GM12878 (cell line): Measurements from ENCODE around the gene CDYL. TPM values are rescaled to one million over a fixed set of nuclear protein-coding genes. Genes with fewer than 3 reads are reported as not detected.

ENCODE experiments used
- ATAC-seq: fragments of 200-7000 bp; cut with Tn5 transposase; 3 replicates; pipeline ENCODE4 v1.9.1; 2020; ENCODE audit warnings: mild to moderate bottlenecking, moderate library complexity
- BruUV-seq: library from RNA; stranded (reverse); fragments of 400-500 nt; replicated peaks from 2 replicates; lab custom pipeline; 2021; lab: Mats Ljungman, UMichigan
- CTCF ChIA-PET: fragments of 300-600 bp; sonication (Branson Sonifier 250); formaldehyde crosslinking; extraction: SDS; loops from one replicate; lab custom pipeline; 2021; ENCODE audit warnings: inconsistent platforms; lab: Yijun Ruan, JAX
- POLR2A ChIA-PET: fragments of 350-600 bp; formaldehyde crosslinking; extraction: SDS; loops from one replicate; lab custom pipeline; 2021; ENCODE audit warnings: inconsistent platforms; lab: Charles Lee
- RAD21 ChIA-PET: fragments of 300-600 bp; sonication (Branson Sonifier 250); formaldehyde crosslinking; loops from one replicate; lab custom pipeline; 2023; ENCODE audit warnings: antibody characterized with exemption; ENCODE audit not compliant: unreplicated experiment; lab: Charles Lee
- SMC1A ChIA-PET: fragments of 300-600 bp; sonication (Branson Sonifier 250); formaldehyde crosslinking; loops from one replicate; lab custom pipeline; 2023; ENCODE audit not compliant: unreplicated experiment, uncharacterized antibody; lab: Charles Lee
- DNase-seq: peaks from one replicate; pipeline ENCODE4 v3.0.0-alpha.2; 2011; ENCODE audit warnings: low read depth, low spot score
- FAIRE-seq: peaks from 3 replicates; lab custom pipeline; 2011; peaks lifted over from hg19 to GRCh38; lab: Jason Lieb, UNC
- H2AFZ ChIP-seq: 2 replicates; pipeline ENCODE4 v1.6.0; 2011; ENCODE audit warnings: low read depth, low read length, control low read depth; ENCODE audit not compliant: control insufficient read depth
- H3K27ac ChIP-seq: 2 replicates; pipeline ENCODE4 v1.5.1; 2011; ENCODE audit warnings: control low read depth; ENCODE audit not compliant: control insufficient read depth, insufficient read depth
- H3K27me3 ChIP-seq, 2 experiments: replicated peaks in 1 of 2; 2 replicates each; pipeline versions ENCODE4 v1.6.0 to v1.6.1; 2011; ENCODE audit warnings: low read length in 1 of 2; ENCODE audit not compliant: control insufficient read depth in 2 of 2, insufficient read depth in 2 of 2
- H3K36me3 ChIP-seq, 2 experiments: 2 replicates each; pipeline ENCODE4 v1.5.1; 2011; ENCODE audit warnings: low read length in 1 of 2; ENCODE audit not compliant: control insufficient read depth in 2 of 2, insufficient read depth in 2 of 2
- H3K4me1 ChIP-seq: 2 replicates; pipeline ENCODE4 v1.6.1; 2011; ENCODE audit warnings: mild to moderate bottlenecking, low read length, moderate library complexity, mixed read lengths; ENCODE audit not compliant: control insufficient read depth, insufficient read depth
- H3K4me2 ChIP-seq: 2 replicates; pipeline ENCODE4 v1.6.0; 2011; ENCODE audit warnings: control low read depth; ENCODE audit not compliant: control insufficient read depth, insufficient read depth
- H3K4me3 ChIP-seq: fragments of 200-600 bp; sonication (generic); 2 replicates; pipeline ENCODE4 v1.5.1; 2016
- H3K79me2 ChIP-seq: 2 replicates; pipeline ENCODE4 v1.6.0; 2011; ENCODE audit warnings: low read length; ENCODE audit not compliant: control insufficient read depth, insufficient read depth
- H3K9ac ChIP-seq: 2 replicates; pipeline ENCODE4 v1.8.0; 2011; ENCODE audit warnings: low read length, control low read depth, mixed read lengths; ENCODE audit not compliant: control insufficient read depth, insufficient read depth
- H3K9me3 ChIP-seq: replicated peaks from 3 replicates; pipeline ENCODE4 v1.5.1; 2011; ENCODE audit warnings: mild to moderate bottlenecking, low read length; ENCODE audit not compliant: control insufficient read depth, insufficient read depth
- H4K20me1 ChIP-seq: 2 replicates; pipeline ENCODE4 v1.6.0; 2011; ENCODE audit not compliant: control insufficient read depth, insufficient read depth
- CBX3 ChIP-seq: fragments of 200-600 bp; sonication (generic); IDR thresholded peaks from 2 replicates; pipeline ENCODE4 v1.6.1; 2016; ENCODE audit warnings: low read depth, borderline replicate concordance
- IKZF2 ChIP-seq, 2 experiments: fragments of 450-650 bp; IDR thresholded peaks; 2 replicates each; pipeline ENCODE4 v1.6.1; 2017; ENCODE audit warnings: mild to moderate bottlenecking in 2 of 2, moderate library complexity in 2 of 2
- NFYA ChIP-seq: IDR thresholded peaks from 2 replicates; pipeline ENCODE4 v1.6.1; 2011; ENCODE audit warnings: low read depth, mild to moderate bottlenecking, low read length, improper control_type of control experiment, borderline replicate concordance
- RAD21 ChIP-seq: IDR thresholded peaks from 2 replicates; pipeline ENCODE4 v1.6.1; 2011; ENCODE audit warnings: mild to moderate bottlenecking, low read depth, low read length, moderate library complexity; ENCODE audit not compliant: insufficient read depth
- RUNX3 ChIP-seq: IDR thresholded peaks from 2 replicates; pipeline ENCODE4 v1.6.1; 2012; ENCODE audit warnings: low read length, inconsistent platforms
- SMC3 ChIP-seq: IDR thresholded peaks from 2 replicates; pipeline ENCODE4 v1.6.1; 2011; ENCODE audit warnings: low read length, improper control_type of control experiment, borderline replicate concordance
- WGBS: methylation state at CpG from one replicate; pipeline ENCODE4 v1.1.6; 2016; ENCODE audit warnings: low lambda C conversion rate; ENCODE audit not compliant: insufficient replicate concordance, insufficient coverage; ENCODE audit errors: missing lambda C conversion rate; 5-methylcytosine and 5-hydroxymethylcytosine counted together
- in situ Hi-C: fragments of 300-500 bp; cut with MboI; formaldehyde crosslinking; loops from 9 replicates; pipeline ENCODE4 v1.14.3; 2018; ENCODE audit warnings: mixed read lengths
- intact Hi-C: fragments of 100-400 bp; cut with micrococcal nuclease; formaldehyde crosslinking; loops from one replicate; pipeline ENCODE4 v1.14.2; 2022; ENCODE audit not compliant: unreplicated experiment
- polyA plus RNA-seq, 11 experiments: library from polyadenylated mRNA; depleted of rRNA in 4 of 11; unstranded in 6 of 11; stranded (reverse) in 5 of 11; fragments of >200 nt; fragmentation: Nextera tagmentation in 4 of 11; fragmentation: Illumina TruSeq in 1 of 11; extraction: Ambion mirVana in 4 of 11; extraction: Trizol in 1 of 11; gene quantifications; 1 replicate in 1 of 11; 2 replicates in 10 of 11; pipeline versions ENCODE4 v1.2.1 to v1.2.3, GENCODE V29; 2011 to 2016; ENCODE audit warnings: inconsistent platforms in 2 of 11, missing spikeins in 2 of 11, low read depth in 1 of 11
- total RNA-seq, 4 experiments: library from RNA; depleted of rRNA in 3 of 4; stranded (reverse); fragments of >200 nt in 3 of 4; fragmentation: Illumina TruSeq in 1 of 4; extraction: Trizol in 1 of 4; gene quantifications; 2 replicates each; pipeline versions ENCODE4 v1.2.1 to v1.2.3, GENCODE V29; 2013 to 2021
- TF ChIP-seq, protein P1 (sequence below), 3 experiments: IDR thresholded peaks in 2 of 3; conservative IDR thresholded peaks in 1 of 3; 2 replicates each; pipeline ENCODE4 v1.5.1; 2011; ENCODE audit warnings: low read depth in 3 of 3, low read length in 3 of 3, mild to moderate bottlenecking in 3 of 3, control low read depth in 2 of 3, moderate library complexity in 2 of 3, inconsistent platforms in 1 of 3, mixed read lengths in 1 of 3; ENCODE audit not compliant: control insufficient read depth in 2 of 3, insufficient read depth in 1 of 3; ENCODE audit errors: extremely low read depth in 1 of 3
- TF ChIP-seq, protein P2 (sequence below): IDR thresholded peaks from 2 replicates; pipeline ENCODE4 v1.6.1; 2011; ENCODE audit warnings: mild to moderate bottlenecking, low read depth, low read length, moderate library complexity; ENCODE audit not compliant: insufficient replicate concordance

The CDYL gene
- total and polyA plus RNA-seq, 10 of the 15 experiments (the other 5 are each of a cell fraction or from before 2014, with no cell fraction given): 9.3 to 61.2 (median 28.5) TPM

DNA sequence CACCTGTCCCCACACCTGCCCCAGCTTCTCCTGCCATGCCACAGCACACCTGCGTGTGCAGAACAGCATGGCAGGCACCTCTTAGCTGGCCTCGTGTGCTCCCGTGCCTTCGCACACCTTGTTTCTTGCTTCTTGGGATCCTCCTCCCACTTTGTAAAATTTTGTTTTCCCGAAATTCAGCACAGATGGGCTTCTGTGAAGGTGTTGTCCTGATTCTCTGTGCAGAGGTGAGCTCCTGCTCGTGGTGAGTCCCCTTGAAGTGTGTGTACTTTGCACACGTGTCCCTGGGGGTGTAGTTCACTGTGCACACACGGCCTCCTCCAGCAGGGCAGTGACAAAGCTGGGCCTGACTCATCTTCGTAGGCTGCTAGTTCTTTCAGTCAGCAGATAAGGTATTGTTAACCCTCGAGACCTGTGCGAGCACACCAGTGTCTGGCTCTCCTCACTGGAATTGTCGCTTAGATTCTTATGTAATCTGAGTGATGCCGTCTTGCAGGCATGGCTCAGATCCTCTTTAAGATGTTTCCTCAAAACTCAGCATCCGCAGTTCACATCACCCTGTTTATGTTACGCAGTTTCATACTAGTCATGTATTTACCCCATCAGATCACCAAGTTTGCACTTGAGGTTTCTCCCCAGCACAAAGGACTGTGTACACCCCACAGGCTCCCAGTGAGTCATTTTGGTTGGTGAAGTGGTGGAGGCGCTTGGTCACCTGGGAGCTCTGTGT is 77.7 kb downstream of the CDYL start:
- no TSS peak for BruUV-seq
- ChIA-PET POLR2A (interaction anchor here (0.5 kb wide), 1 partner anchor 43 kb away, joined by 3 read pairs; no protein-coding TSS in a partner anchor), SMC1A (interaction anchor here (0.6 to 1.8 kb wide), 5 partner anchors 9 to 306 kb away, joined by 3 to 6 read pairs (median 3); no protein-coding TSS in a partner anchor), RAD21 (interaction anchor here (0.5 kb wide), 1 partner anchor 1967 kb away, joined by 4 read pairs; no protein-coding TSS in a partner anchor), CTCF (interaction anchor here (1.1 kb wide), 2 partner anchors 8 to 152 kb away, joined by 3 to 4 read pairs; no protein-coding TSS in a partner anchor)
- 77% methylated on average over 16 of the region's 16 CpGs for WGBS
- ATAC-seq (peak; percentile 18; the same call in 2 of the 3 replicates), DNase-seq (no peak), FAIRE-seq (no peak)
- Histone ChIP-seq H4K20me1 (peaks cover 3% of the 10 kb centered on the region; the same call in 1 of the 2 replicates), H2AFZ (no peak overlapping the region), H3K4me3 (no peak overlapping the region), H3K27ac (no peak overlapping the region), H3K4me2 (no peak overlapping the region), H3K9ac (no peak overlapping the region), H3K79me2 (peaks cover 52% of the 10 kb centered on the region), H3K9me3 (no peaks in the 10 kb centered on the region), H3K4me1 (no peaks in the 10 kb centered on the region), H3K36me3 (peaks cover 0 to 7% of the 10 kb centered on the region in 2 experiments; a peak in 1 of 4 replicates), H3K27me3 (no peaks in the 10 kb centered on the region)
- in situ Hi-C loops: no loop called here
- intact Hi-C loops: no loop called here
- TF ChIP-seq IKZF2 (IDR thresholded peaks at IDR 0.05) (no peak), RUNX3 (peak; percentile 29; the same call in 1 of the 2 replicates)

DNA sequence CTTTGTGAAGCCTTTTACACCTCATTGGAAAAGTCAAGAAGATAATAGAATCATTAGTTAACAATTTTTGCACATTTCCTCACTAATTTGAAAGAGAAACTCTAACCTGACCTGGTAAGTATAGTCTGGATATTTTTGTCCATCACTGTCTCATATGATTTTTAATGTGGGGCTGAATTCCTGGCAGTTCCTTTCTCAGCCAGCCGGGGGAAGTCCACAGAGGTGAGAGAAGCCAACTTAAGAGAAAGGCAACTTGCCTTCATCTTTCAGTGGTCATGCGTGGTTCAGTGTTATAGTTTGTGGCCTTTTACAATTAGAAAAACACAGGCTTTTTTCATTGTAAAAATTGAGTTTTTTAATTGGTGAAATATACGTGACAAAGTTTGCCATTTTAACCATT is 80.6 kb downstream of the CDYL start:
- in situ Hi-C loops: no loop called here
- Histone ChIP-seq H3K79me2 (peaks cover 39% of the 10 kb centered on the region), H3K4me2 (no peak overlapping the region), H2AFZ (no peak overlapping the region), H3K36me3 (peaks cover 0 to 7% of the 10 kb centered on the region in 2 experiments; a peak in 1 of 4 replicates), H3K27ac (no peak overlapping the region), H3K4me1 (no peaks in the 10 kb centered on the region), H3K9me3 (no peaks in the 10 kb centered on the region; the same call in 1 of the 3 replicates), H3K9ac (no peak overlapping the region), H3K27me3 (no peaks in the 10 kb centered on the region), H3K4me3 (no peak overlapping the region), H4K20me1 (peaks cover 3% of the 10 kb centered on the region; the same call in 1 of the 2 replicates)
- ChIA-PET POLR2A (no interaction called here), CTCF (no interaction called here), RAD21 (interaction anchor here (0.9 kb wide), 1 partner anchor 80 kb away, joined by 3 read pairs; the partner anchor contains the start of gene CDYL), SMC1A (no interaction called here)
- WGBS: 66% methylated on average over 3 of the region's 3 CpGs
- peak; percentile 66 for ATAC-seq
- no TSS peak for BruUV-seq
- TF ChIP-seq, protein P1, sequence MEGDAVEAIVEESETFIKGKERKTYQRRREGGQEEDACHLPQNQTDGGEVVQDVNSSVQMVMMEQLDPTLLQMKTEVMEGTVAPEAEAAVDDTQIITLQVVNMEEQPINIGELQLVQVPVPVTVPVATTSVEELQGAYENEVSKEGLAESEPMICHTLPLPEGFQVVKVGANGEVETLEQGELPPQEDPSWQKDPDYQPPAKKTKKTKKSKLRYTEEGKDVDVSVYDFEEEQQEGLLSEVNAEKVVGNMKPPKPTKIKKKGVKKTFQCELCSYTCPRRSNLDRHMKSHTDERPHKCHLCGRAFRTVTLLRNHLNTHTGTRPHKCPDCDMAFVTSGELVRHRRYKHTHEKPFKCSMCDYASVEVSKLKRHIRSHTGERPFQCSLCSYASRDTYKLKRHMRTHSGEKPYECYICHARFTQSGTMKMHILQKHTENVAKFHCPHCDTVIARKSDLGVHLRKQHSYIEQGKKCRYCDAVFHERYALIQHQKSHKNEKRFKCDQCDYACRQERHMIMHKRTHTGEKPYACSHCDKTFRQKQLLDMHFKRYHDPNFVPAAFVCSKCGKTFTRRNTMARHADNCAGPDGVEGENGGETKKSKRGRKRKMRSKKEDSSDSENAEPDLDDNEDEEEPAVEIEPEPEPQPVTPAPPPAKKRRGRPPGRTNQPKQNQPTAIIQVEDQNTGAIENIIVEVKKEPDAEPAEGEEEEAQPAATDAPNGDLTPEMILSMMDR (IDR thresholded peaks at IDR 0.05 in 2 of 3, conservative IDR thresholded peaks at IDR 0.05 in 1 of 3; ENCODE audit: control insufficient read depth in 2 of 3, extremely low read depth in 1 of 3, insufficient read depth in 1 of 3, low read depth in 3 of 3, low read length in 3 of 3): peak in 2 of 3 experiments; percentile 16 to 17; a peak in 3 of 6 replicates
- TF ChIP-seq NFYA (no peak), CBX3 (no peak), SMC3 (peak; percentile 9; the same call in 1 of the 2 replicates), RAD21 (0 out of 2 replicates have a peak, but pooled peaks have one; percentile 14)
- TF ChIP-seq, protein P2, sequence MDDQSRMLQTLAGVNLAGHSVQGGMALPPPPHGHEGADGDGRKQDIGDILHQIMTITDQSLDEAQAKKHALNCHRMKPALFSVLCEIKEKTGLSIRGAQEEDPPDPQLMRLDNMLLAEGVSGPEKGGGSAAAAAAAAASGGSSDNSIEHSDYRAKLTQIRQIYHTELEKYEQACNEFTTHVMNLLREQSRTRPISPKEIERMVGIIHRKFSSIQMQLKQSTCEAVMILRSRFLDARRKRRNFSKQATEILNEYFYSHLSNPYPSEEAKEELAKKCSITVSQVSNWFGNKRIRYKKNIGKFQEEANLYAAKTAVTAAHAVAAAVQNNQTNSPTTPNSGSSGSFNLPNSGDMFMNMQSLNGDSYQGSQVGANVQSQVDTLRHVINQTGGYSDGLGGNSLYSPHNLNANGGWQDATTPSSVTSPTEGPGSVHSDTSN: no peak
- intact Hi-C loops: loop anchor here (5.0 kb wide), 1 partner anchor 81 kb away; no protein-coding TSS in a partner anchor
- FAIRE-seq: no peak
- no peak for DNase-seq
